Measurements from ENCODE around the gene CCT7.
"Not testable (repeated sequence)": the region's sequence is repeated elsewhere in the genome, so short reads cannot be mapped to it uniquely, and the experiment has no call there.

CCT7 gene

GRCh38 chr2:73255007-73255644, 21.0 kb downstream of the CCT7 start:
- DNase-seq (ENCODE audit: low spot score): no peak

- DNase-seq (ENCODE audit: low spot score): no peak
Measured at GRCh38 chr2:73255907-73256617, 22.0 kb downstream of the CCT7 start.

- DNase-seq (ENCODE audit: low spot score): no peak
Measured at GRCh38 chr2:73256618-73256922, 22.5 kb downstream of the CCT7 start.

DNA sequence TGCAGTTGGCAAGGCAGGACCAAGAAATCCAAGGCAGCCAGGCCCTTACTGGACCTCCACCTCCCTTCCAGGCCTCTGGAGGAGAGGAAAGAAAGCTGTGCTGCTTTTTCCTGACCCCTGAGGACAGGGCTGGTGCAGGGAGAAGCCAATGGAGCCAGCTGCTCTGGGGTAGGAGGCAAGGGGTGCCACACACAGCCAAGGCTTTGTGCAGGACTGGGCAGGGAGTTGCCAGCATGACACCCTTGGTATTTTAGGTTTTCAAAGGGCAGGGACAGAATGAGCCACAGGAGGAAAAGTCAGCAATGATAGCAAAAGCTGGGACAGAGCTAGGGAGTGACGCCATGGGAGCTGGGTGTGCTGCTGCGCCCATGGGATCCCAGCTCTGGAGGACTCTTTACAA, 22.9 kb downstream of the CCT7 start:
- no peak for DNase-seq (ENCODE audit: low spot score)

GRCh38 chr2:73257425-73258125, 23.5 kb downstream of the CCT7 start:
- no peak for DNase-seq (ENCODE audit: low spot score)

GRCh38 chr2:73258186-73258912, 24.2 kb downstream of the CCT7 start:
- DNase-seq (ENCODE audit: low spot score): no peak

- no peak for DNase-seq (ENCODE audit: low spot score)
Measured at GRCh38 chr2:73258913-73259215, 24.8 kb downstream of the CCT7 start.

- no peak for DNase-seq (ENCODE audit: low spot score)
Measured at GRCh38 chr2:73259276-73259675, 25.2 kb downstream of the CCT7 start.

GRCh38 chr2:73259704-73260337, 25.7 kb downstream of the CCT7 start:
- no peak for DNase-seq (ENCODE audit: low spot score)

- peak; percentile 89 for DNase-seq (ENCODE audit: low spot score)
Measured at GRCh38 chr2:73260338-73260984, 26.4 kb downstream of the CCT7 start.

DNA sequence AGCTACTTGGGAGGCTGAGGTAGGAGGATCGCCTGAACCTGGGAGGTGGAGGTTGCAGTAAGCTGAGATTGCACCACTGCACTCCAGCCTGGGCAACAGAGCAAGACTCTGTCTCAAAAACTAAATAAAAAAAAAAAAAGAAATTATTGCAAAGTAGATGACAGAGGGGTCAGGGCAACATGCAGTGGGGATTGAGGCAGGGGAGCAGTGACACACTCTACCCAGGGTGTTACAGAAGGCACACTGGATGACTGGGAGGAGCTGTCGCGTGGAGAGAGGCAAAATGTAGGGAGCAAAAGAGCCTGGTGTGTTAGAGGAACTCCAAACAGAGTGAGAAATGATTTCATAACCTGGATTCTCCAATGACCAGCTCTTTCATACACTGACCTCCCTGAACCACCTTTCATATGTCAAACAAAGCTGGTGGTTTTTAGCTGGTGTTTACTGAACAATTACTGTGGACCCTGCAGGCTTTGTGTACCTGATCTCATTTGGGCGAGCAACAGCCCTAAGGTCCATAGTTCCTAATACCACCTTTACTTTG, 28.1 kb downstream of the CCT7 start:
- DNase-seq (ENCODE audit: low spot score): no peak

GRCh38 chr2:73262691-73263429, 28.8 kb downstream of the CCT7 start:
- not testable (repeated sequence) for DNase-seq (ENCODE audit: low spot score)

DNA sequence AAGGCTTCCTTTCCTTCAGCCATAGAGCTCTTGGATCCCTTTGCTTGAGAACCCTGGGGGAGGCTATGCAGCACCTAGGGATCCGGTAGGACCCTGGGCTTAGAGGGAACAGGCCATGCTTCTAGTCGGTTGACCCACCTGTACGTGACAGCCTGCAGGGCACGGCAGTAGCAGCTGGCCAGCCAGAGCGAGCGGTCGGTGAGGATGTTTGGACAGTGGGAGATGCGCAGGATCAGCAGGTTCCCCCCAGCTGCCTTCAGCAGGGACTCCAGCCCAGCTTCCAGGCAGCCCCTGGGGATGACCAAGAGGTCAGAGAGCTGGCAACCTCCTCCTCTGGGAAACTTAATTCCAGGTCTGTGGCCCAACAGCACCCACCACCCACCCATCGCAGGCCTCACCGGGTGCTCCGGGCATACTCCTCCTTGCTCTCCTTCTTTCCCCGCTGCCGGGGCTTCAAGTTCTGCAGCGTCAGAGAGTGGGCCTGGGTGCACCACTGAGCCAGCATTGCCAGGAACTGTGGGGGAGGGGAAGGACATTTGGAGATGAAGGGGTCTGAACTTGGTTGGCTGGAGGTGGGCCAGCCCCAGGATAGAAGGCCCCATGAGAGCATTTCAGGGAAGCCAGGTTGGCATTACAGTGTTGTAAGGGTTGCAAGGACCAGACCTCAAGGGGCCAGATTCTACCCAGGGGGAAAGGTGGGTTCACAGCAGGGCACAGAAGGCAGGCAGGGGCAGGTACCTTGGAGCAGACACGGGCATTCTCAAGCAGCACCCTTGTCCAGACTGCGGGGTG, 29.6 kb downstream of the CCT7 start:
- DNase-seq (ENCODE audit: low spot score): no peak

DNA sequence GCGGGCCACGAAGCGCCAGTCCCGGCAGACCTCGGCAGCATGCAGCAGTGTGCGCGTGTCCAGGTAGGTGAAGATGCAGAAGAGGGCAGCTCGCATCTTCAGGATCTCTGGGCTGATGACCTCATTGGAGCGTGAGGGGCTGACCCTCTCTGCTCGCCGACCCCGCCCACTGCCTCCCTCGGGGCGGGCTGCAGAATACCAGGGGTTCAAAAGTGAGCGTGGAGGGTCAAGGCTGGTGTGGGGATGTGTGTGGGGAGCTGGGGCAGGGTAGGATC, 30.2 kb downstream of the CCT7 start:
- DNase-seq (ENCODE audit: low spot score): no peak

DNA sequence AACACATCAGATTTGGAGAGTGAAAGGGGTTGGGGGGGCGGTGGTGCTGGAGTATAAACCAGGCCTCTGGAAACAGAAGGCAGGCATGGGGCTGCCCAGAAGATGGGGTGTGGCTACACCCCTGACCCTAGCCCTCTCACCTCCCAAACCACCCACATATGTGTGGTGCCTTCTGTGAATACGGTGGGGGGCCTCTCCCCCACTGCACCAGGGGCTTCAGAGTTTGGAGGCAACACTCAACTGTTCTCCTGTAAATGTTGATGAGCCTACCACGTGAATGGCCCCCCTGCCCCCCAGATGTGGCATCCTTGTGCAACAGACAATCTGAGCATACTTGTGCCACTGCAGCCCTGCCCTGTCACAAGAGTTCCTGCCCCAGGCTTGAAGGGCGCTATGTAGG, 30.7 kb downstream of the CCT7 start:
- no peak for DNase-seq (ENCODE audit: low spot score)

- no peak for DNase-seq (ENCODE audit: low spot score)
Measured at GRCh38 chr2:73265298-73266060, 31.4 kb downstream of the CCT7 start.

DNA sequence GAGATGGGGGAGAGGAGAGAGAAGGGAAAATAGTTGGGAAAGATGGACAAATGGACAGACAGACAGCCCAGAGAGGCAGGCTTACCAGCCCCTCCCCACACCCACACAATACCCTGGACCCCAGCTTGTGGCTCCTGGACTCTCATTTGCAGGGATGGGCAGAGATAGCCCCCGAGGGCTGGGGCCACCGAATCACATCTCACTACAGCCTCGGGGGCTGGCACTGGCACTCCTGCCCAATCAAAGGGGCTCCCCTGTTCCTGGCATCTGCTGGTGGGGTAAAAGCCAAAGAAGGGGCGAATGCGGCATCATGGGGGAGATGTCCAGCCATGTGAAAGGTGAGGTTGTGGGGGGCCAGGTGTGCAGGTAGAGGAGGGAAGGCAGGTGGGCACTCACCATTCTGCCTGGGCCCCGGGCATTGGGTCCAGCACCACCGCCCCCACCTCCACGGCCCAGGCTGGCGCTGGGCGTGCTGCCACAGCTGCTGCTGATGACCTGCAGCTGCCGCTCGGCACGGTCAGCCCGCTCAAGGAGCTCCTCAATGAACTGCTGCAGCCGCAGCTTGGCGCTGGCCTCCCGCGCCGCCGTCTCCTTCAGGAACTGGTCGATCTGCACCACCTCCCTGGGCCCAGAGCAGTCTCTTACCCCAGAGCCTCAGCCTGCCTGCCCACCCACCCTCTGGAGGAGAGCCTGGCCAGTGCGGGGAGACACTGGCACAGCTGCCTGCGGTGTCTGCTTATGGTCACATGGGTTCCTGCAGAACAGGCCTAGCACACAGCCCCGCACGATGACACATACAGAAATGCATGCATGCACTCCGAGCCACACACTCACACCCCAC, 32.2 kb downstream of the CCT7 start:
- DNase-seq (ENCODE audit: low spot score): no peak

DNA sequence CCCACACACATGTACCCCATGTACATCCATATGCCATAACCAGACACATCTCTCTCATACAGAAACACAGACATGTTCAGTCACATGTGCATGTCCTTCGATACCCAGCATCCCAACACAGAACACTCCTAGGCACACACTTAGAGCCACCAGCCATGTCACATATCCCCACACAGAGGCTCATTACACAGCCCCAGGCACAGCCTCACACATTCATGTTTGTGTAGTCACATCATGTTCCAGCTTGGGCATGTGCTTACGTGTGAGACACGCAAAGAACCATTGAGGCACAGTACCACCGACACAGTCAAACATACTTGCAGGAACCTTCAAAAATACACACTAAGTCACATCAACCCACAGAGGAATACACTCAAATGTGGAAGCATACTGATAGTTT, 32.9 kb downstream of the CCT7 start:
- no peak for DNase-seq (ENCODE audit: low spot score)

DNA sequence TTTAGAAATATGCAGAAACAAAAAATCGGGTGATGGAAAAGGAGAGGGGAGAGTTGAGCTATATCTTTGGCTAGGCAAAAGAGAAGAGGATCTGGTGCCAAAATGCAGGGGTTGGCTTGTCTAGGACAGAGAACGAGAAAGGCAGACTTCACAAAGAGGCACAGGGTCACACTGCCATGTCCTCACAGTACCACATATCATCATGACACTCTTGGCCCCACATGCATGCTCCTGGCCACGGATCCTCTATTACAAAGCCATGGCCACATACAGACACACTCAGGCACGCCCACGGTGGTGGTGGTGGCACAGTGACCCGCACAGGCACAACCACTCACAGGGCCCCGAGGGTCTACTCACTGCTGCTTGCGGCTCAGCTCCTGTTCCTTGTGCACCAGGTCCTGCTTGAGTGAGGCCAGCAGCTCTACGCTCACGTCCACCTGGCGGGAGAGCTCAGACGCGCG, 34.3 kb downstream of the CCT7 start:
- DNase-seq (ENCODE audit: low spot score): no peak
